A549 treated with CpdA at 1 μM for 4 hours (cell line): Measurements from ENCODE around the gene PAQR4. TPM values are rescaled to one million over a fixed set of nuclear protein-coding genes. Genes with fewer than 3 reads are reported as not detected.

Source experiments
- total RNA-seq: library from RNA; stranded (reverse); fragments of 200-300 nt; extraction: Qiagen RNA extraction; gene quantifications from 5 replicates; pipeline ENCODE4 v1.2.3, GENCODE V29; 2022; ENCODE audit warnings: low read depth

Gene PAQR4
- 29.4 to 40.9 TPM (median 37.7 TPM) in 5 replicates for total RNA-seq

DNA sequence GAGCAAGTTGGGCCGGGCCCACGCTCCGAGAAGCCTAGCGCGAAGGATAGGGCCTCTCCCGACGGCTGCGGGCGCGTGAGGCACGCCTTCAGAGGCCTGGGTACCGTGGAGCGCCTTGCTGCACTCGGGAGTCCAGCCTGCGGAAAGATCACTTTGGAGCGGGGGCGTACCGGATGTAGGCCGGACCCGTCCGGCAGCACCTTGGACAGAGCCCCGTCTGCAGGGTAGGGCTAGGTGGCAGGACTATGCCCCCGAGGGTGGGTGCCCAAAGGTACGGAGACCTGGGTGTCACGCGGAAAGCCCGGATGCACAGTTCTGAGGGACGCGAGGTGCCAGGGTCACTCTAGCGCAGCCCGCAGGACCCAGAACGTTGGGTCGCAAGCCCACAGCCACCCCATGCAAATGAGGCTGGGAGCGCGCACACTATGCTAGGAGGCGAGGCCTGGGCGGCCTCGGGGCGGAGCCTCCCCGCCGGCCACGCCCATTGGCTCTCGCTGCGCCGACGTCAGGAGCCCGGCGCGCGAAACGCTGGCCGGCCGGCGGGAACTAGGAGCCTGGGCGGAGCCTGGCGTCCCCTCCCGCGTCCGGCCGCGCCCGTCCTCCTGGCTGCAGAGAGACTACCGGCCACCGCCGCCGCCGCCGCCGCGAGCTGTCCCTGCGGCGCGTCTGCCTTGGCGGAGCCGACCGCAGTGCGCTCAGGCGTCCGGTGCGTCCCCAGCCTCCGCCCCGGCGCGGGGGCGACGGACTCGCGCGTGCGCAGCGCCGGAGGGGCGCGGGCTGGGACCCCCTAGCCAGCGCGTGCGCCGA, at the start of gene PAQR4:
PAQR4 (plus strand) TSS at position 611 of the 807 bp plus-strand sequence. CDS start 327 bp downstream, outside the sequence.

GRCh38 chr16:2963723-2964474, 5.2 kb upstream of the PAQR4 start, which contains the start of gene KREMEN2:
TSS of gene KREMEN2 (plus strand) at chr16:2964275. CDS start at chr16:2964521, 246 bp downstream.

GRCh38 chr16:2980227-2981176, 11.4 kb downstream of the PAQR4 start, which contains the start of gene PKMYT1:
TSS of gene PKMYT1 (minus strand) at chr16:2980446. CDS start at chr16:2979657, 789 bp downstream.

GRCh38 chr16:3012828-3013420, 43.8 kb downstream of the PAQR4 start, which contains the start of gene CLDN9:
TSS of gene CLDN9 (plus strand) at chr16:3012923. CDS start at chr16:3013363, 440 bp downstream.

GRCh38 chr16:3017794-3018506, 48.8 kb downstream of the PAQR4 start, which contains the start of gene CLDN6:
TSS of gene CLDN6 (minus strand) at chr16:3018183. CDS start at chr16:3016021, 2,162 bp downstream.

GRCh38 chr16:3020247-3020603, 51.1 kb downstream of the PAQR4 start, which contains the start of gene TNFRSF12A:
TSS of gene TNFRSF12A (plus strand) at chr16:3020368. CDS start at chr16:3020398, 30 bp downstream.

Other genes with a start within 250 kb of the PAQR4 start
- 1.0 to 1.6 TPM (median 1.3 TPM) in 5 replicates for gene PRSS27, start 249.1 kb upstream of the PAQR4 start, total RNA-seq
- gene SRRM2, start 216.7 kb upstream of the PAQR4 start, total RNA-seq, result 331 to 447 TPM (median 382 TPM) in 5 replicates
- 414 to 506 TPM (median 472 TPM) in 5 replicates for gene ELOB, start 192.1 kb upstream of the PAQR4 start, total RNA-seq
- 0.03 TPM in 1 of 5 replicates, not detected in the others for gene PRSS33, start 181.8 kb upstream of the PAQR4 start, total RNA-seq
- not detected in 5 replicates for gene PRSS41, start 170.9 kb upstream of the PAQR4 start, total RNA-seq
- gene PRSS21, start 152.1 kb upstream of the PAQR4 start, total RNA-seq, result 0.11 to 0.19 TPM (median 0.12 TPM) in 3 of 5 replicates, not detected in the others
- 0.55 to 1.0 TPM (median 0.87 TPM) in 5 replicates for gene ZG16B, start 139.0 kb upstream of the PAQR4 start, total RNA-seq
- gene PRSS22, start 111.2 kb upstream of the PAQR4 start, total RNA-seq, result 2.3 to 3.6 TPM (median 2.7 TPM) in 5 replicates
- gene FLYWCH2, start 86.1 kb upstream of the PAQR4 start, total RNA-seq, result 46.2 to 58.3 TPM (median 52.7 TPM) in 5 replicates
- 18.8 to 30.9 TPM (median 28.1 TPM) in 5 replicates for gene FLYWCH1, start 57.4 kb upstream of the PAQR4 start, total RNA-seq
- 1.1 to 2.3 TPM (median 1.9 TPM) in 5 replicates for gene KREMEN2, start 5.1 kb upstream of the PAQR4 start, total RNA-seq
- gene PKMYT1, start 11.1 kb downstream of the PAQR4 start, total RNA-seq, result 62.4 to 91.1 TPM (median 87.4 TPM) in 5 replicates
- 0.27 to 0.80 TPM (median 0.39 TPM) in 5 replicates for gene CLDN9, start 43.6 kb downstream of the PAQR4 start, total RNA-seq
- gene CLDN6, start 48.8 kb downstream of the PAQR4 start, total RNA-seq, result 0.30 to 0.58 TPM (median 0.32 TPM) in 4 of 5 replicates, not detected in the other
- gene TNFRSF12A, start 51.0 kb downstream of the PAQR4 start, total RNA-seq, result 446 to 698 TPM (median 646 TPM) in 5 replicates
- 201 to 240 TPM (median 232 TPM) in 5 replicates for gene HCFC1R1, start 54.6 kb downstream of the PAQR4 start, total RNA-seq
- gene THOC6, start 54.7 kb downstream of the PAQR4 start, total RNA-seq, result 27.4 to 38.7 TPM (median 33.2 TPM) in 5 replicates
- not detected in 5 replicates for gene BICDL2, start 67.6 kb downstream of the PAQR4 start, total RNA-seq
- gene MMP25, start 77.2 kb downstream of the PAQR4 start, total RNA-seq, result 0.67 to 0.97 TPM (median 0.85 TPM) in 5 replicates
- 22.4 to 36.7 TPM (median 28.1 TPM) in 5 replicates for gene IL32, start 96.3 kb downstream of the PAQR4 start, total RNA-seq
- 0.03 TPM in 1 of 5 replicates, not detected in the others for gene ZSCAN10, start 129.9 kb downstream of the PAQR4 start, total RNA-seq
- gene ZNF205, start 143.2 kb downstream of the PAQR4 start, total RNA-seq, result 11.3 to 15.1 TPM (median 13.2 TPM) in 5 replicates
- 7.9 to 12.9 TPM (median 11.6 TPM) in 5 replicates for gene ZNF213, start 165.7 kb downstream of the PAQR4 start, total RNA-seq
- 0.29 to 0.48 TPM (median 0.40 TPM) in 3 of 5 replicates, not detected in the others for gene OR1F1, start 218.9 kb downstream of the PAQR4 start, total RNA-seq